Aorta (tissue), 5 donors: ENCODE results near the gene KLKB1. TPM values are rescaled to one million over a fixed set of nuclear protein-coding genes. Genes with fewer than 3 reads are reported as not detected.

Experiments used
- ATAC-seq: fragments of 200-7000 bp; cut with Tn5 transposase; one replicate; pipeline ENCODE4 v1.9.1; 2022; ENCODE audit warnings: moderate library complexity; ENCODE audit not compliant: low FRiP score
- DNase-seq, 2 donors: peaks; one replicate each; pipeline ENCODE4 v3.0.0-alpha.2; 2020
- H3K27ac ChIP-seq, 2 donors: one replicate each; pipeline ENCODE4 v1.5.1; 2013; ENCODE audit warnings: low read length in 2 of 2, mild to moderate bottlenecking in 2 of 2, moderate library complexity in 2 of 2, control low read depth in 1 of 2, inconsistent platforms in 1 of 2, low read depth in 1 of 2
- H3K27me3 ChIP-seq, 2 donors: one replicate each; pipeline ENCODE4 v1.6.1; 2013; ENCODE audit warnings: control low read depth in 1 of 2, low read length in 1 of 2, mild to moderate bottlenecking in 1 of 2, moderate library complexity in 1 of 2; ENCODE audit not compliant: insufficient read depth in 2 of 2, control insufficient read depth in 1 of 2
- H3K36me3 ChIP-seq, 2 donors: one replicate each; pipeline ENCODE4 v1.6.1; 2013; ENCODE audit warnings: control low read depth in 1 of 2, low read length in 1 of 2, mild to moderate bottlenecking in 1 of 2; ENCODE audit not compliant: insufficient read depth in 2 of 2, control insufficient read depth in 1 of 2
- H3K4me1 ChIP-seq, 2 donors: one replicate each; pipeline ENCODE4 v1.6.1; 2013; ENCODE audit warnings: low read length in 2 of 2, control low read depth in 1 of 2, mild to moderate bottlenecking in 1 of 2, moderate library complexity in 1 of 2; ENCODE audit not compliant: insufficient read depth in 2 of 2, control insufficient read depth in 1 of 2
- H3K4me3 ChIP-seq, 2 donors: one replicate each; pipeline ENCODE4 v1.5.1; 2013; ENCODE audit warnings: low read length in 2 of 2, control low read depth in 1 of 2, mild to moderate bottlenecking in 1 of 2
- H3K9me3 ChIP-seq: one replicate; pipeline ENCODE4 v1.6.1; 2013; ENCODE audit warnings: mild to moderate bottlenecking, low read length; ENCODE audit not compliant: control insufficient read depth
- WGBS, 2 donors: extraction: QIAGEN DNeasy Blood & Tissue Kit; methylation state at CpG; one replicate each; pipeline ENCODE4 v1.1.7; 2013; 5-methylcytosine and 5-hydroxymethylcytosine counted together
- intact Hi-C, 2 donors: fragments of 100-400 bp; cut with DNase I; formaldehyde crosslinking; loops; one replicate each; pipeline versions ENCODE4 v1.14.2 to v1.15.0; 2022
- polyA plus RNA-seq, 2 donors: library from polyadenylated mRNA; stranded (reverse); fragments of 200-250 nt; gene quantifications; one replicate each; pipeline ENCODE4 v1.2.3, GENCODE V29; 2013
- total RNA-seq, 2 donors: library from RNA; stranded (reverse); fragmentation: NEBNext Ultra II Directional; extraction: Animal tissue kit (Norgen Biotek cat#: 25700); gene quantifications; one replicate each; pipeline ENCODE4 v1.2.1, GENCODE V29; 2021
- donor health status: healthy with polysubstance abuse.
- donor health status: Bipolar disorder and iron deficiency.
- donor health status: DM: no; HTN: no; CAD: no.
- donor health status: DM: no; HTN: no; CAD: no.
- donor health status: DM: yes; HTN: yes; CAD: no.

KLKB1 gene
- total and polyA plus RNA-seq, 4 donors = 1.2 to 7.3 (median 2.2) TPM; not detected in 1

- no peaks in the 10 kb centered on the region for H3K36me3 ChIP-seq
- H3K4me1 ChIP-seq = peaks cover 0 to 2% of the 10 kb centered on the region in 2 donors
- intact Hi-C loops = no loop called here
- no peaks in the 10 kb centered on the region for H3K27me3 ChIP-seq
- H3K27ac ChIP-seq = no peak overlapping the region
- ATAC-seq (no peak), DNase-seq (no peak)
- 17 to 24% methylated on average over 8 of the region's 8 CpGs for WGBS, 2 donors
- H3K4me3 ChIP-seq = no peak overlapping the region
- H3K9me3 ChIP-seq = no peaks in the 10 kb centered on the region
Observed at GRCh38 chr4:186216465-186217024, 10.8 kb upstream of the KLKB1 start.

GRCh38 chr4:186217733-186218293, 9.5 kb upstream of the KLKB1 start:
- peaks cover 0 to 2% of the 10 kb centered on the region in 2 donors for H3K4me1 ChIP-seq
- no peak overlapping the region for H3K4me3 ChIP-seq
- H3K27me3 ChIP-seq = no peaks in the 10 kb centered on the region
- DNase-seq (no peak), ATAC-seq (no peak)
- intact Hi-C loops = no loop called here
- H3K9me3 ChIP-seq = no peaks in the 10 kb centered on the region
- no peaks in the 10 kb centered on the region for H3K36me3 ChIP-seq
- 50 to 75% methylated on average over 1 of the region's 1 CpG for WGBS, 2 donors
- H3K27ac ChIP-seq = no peak overlapping the region

- 67 to 83% methylated on average over 1 of the region's 1 CpG for WGBS, 2 donors
Observed at GRCh38 chr4:186221624-186222023, 5.7 kb upstream of the KLKB1 start.

GRCh38 chr4:186225848-186226247, 1.5 kb upstream of the KLKB1 start:
- H3K27me3 ChIP-seq = no peaks in the 10 kb centered on the region
- H3K36me3 ChIP-seq = no peaks in the 10 kb centered on the region
- H3K9me3 ChIP-seq = peaks cover 6% of the 10 kb centered on the region
- intact Hi-C loops = no loop called here
- no peak overlapping the region for H3K27ac ChIP-seq
- ATAC-seq (no peak), DNase-seq (no peak)
- H3K4me1 ChIP-seq = no peaks in the 10 kb centered on the region
- no peak overlapping the region for H3K4me3 ChIP-seq

More at GRCh38 chr4:186221624-186222023, 5.7 kb upstream of the KLKB1 start:
- peaks cover 0 to 2% of the 10 kb centered on the region in 2 donors for H3K4me1 ChIP-seq
- DNase-seq (no peak), ATAC-seq (no peak)
- no peak overlapping the region for H3K27ac ChIP-seq
- no peaks in the 10 kb centered on the region for H3K36me3 ChIP-seq
- no peaks in the 10 kb centered on the region for H3K27me3 ChIP-seq
- intact Hi-C loops = no loop called here
- H3K4me3 ChIP-seq = no peak overlapping the region
- H3K9me3 ChIP-seq = peaks cover 6% of the 10 kb centered on the region

GRCh38 chr4:186226521-186227189, 652 bp upstream of the KLKB1 start:
- WGBS, 2 donors = 97 to 99% methylated on average over 3 of the region's 3 CpGs
- Histone ChIP-seq H3K4me1 (no peaks in the 10 kb centered on the region), H3K4me3 (no peak overlapping the region), H3K27ac (no peak overlapping the region), H3K27me3 (no peaks in the 10 kb centered on the region), H3K36me3 (no peaks in the 10 kb centered on the region), H3K9me3 (peaks cover 6% of the 10 kb centered on the region)
- DNase-seq = no peak
- intact Hi-C loops = no loop called here
- peak; percentile 19 for ATAC-seq

GRCh38 chr4:186227744-186228513, 622 bp downstream of the KLKB1 start:
- peaks cover 6% of the 10 kb centered on the region for H3K9me3 ChIP-seq
- H3K27ac ChIP-seq = no peak overlapping the region
- peak overlapping the region in 1 of 2 donors; percentile 54 for H3K4me3 ChIP-seq
- ATAC-seq (no peak), DNase-seq (no peak)
- no peaks in the 10 kb centered on the region for H3K36me3 ChIP-seq
- WGBS, 2 donors = 16 to 18% methylated on average over 2 of the region's 2 CpGs
- intact Hi-C loops = no loop called here
- H3K27me3 ChIP-seq = no peaks in the 10 kb centered on the region
- H3K4me1 ChIP-seq = no peaks in the 10 kb centered on the region

GRCh38 chr4:186228514-186228894, 1.2 kb downstream of the KLKB1 start:
- Histone ChIP-seq H3K9me3 (peaks cover 6% of the 10 kb centered on the region), H3K27ac (no peak overlapping the region), H3K4me1 (no peaks in the 10 kb centered on the region), H3K4me3 (peak overlapping the region in 1 of 2 donors; percentile 54), H3K36me3 (no peaks in the 10 kb centered on the region), H3K27me3 (no peaks in the 10 kb centered on the region)
- WGBS, 2 donors = 25 to 34% methylated on average over 2 of the region's 2 CpGs
- ATAC-seq = no peak
- no peak for DNase-seq
- intact Hi-C loops = no loop called here

GRCh38 chr4:186234367-186234766, 7.1 kb downstream of the KLKB1 start:
- 1 to 7% methylated on average over 2 of the region's 2 CpGs for WGBS, 2 donors
- DNase-seq = no peak
- peaks cover 0 to 2% of the 10 kb centered on the region in 2 donors for H3K36me3 ChIP-seq

More at GRCh38 chr4:186234367-186234766, 7.1 kb downstream of the KLKB1 start:
- no peak for ATAC-seq
- Histone ChIP-seq H3K4me3 (no peak overlapping the region), H3K27me3 (no peaks in the 10 kb centered on the region), H3K9me3 (no peaks in the 10 kb centered on the region), H3K27ac (no peak overlapping the region), H3K4me1 (no peaks in the 10 kb centered on the region)
- intact Hi-C loops = no loop called here
